ENCODE results near the gene CAPN12. TPM values are rescaled to one million over a fixed set of nuclear protein-coding genes. Genes with fewer than 3 reads are reported as not detected.

CAPN12 gene
- total and polyA plus RNA-seq, 2 of the 8 experiments (the other 6 are each of a cell fraction or from before 2014, with no cell fraction given), result 8.8 to 20.0 TPM

DNA sequence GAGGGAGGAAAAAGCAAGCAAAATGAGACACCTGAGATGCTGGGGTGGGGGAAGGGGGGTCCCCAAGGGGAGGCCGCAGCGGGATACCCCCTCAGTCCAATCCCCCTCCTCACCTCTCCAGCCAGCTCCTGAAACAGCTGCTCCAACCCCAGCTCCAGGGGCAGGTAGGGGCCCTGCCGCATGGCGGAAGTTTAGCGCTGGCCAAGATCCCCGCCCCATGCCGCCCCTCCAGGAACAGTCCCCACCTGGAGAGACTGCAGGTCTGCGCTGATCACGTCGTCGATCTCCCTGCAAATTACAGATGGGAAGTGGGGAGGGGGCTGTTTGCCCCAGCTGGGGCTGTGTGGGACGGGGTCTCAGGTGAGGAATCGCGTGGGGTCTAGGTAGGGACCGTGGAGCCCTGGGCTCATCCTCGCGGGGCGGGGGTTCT lies 9.0 kb downstream of the CAPN12 start (continued):
- TF ChIP-seq, protein P1, sequence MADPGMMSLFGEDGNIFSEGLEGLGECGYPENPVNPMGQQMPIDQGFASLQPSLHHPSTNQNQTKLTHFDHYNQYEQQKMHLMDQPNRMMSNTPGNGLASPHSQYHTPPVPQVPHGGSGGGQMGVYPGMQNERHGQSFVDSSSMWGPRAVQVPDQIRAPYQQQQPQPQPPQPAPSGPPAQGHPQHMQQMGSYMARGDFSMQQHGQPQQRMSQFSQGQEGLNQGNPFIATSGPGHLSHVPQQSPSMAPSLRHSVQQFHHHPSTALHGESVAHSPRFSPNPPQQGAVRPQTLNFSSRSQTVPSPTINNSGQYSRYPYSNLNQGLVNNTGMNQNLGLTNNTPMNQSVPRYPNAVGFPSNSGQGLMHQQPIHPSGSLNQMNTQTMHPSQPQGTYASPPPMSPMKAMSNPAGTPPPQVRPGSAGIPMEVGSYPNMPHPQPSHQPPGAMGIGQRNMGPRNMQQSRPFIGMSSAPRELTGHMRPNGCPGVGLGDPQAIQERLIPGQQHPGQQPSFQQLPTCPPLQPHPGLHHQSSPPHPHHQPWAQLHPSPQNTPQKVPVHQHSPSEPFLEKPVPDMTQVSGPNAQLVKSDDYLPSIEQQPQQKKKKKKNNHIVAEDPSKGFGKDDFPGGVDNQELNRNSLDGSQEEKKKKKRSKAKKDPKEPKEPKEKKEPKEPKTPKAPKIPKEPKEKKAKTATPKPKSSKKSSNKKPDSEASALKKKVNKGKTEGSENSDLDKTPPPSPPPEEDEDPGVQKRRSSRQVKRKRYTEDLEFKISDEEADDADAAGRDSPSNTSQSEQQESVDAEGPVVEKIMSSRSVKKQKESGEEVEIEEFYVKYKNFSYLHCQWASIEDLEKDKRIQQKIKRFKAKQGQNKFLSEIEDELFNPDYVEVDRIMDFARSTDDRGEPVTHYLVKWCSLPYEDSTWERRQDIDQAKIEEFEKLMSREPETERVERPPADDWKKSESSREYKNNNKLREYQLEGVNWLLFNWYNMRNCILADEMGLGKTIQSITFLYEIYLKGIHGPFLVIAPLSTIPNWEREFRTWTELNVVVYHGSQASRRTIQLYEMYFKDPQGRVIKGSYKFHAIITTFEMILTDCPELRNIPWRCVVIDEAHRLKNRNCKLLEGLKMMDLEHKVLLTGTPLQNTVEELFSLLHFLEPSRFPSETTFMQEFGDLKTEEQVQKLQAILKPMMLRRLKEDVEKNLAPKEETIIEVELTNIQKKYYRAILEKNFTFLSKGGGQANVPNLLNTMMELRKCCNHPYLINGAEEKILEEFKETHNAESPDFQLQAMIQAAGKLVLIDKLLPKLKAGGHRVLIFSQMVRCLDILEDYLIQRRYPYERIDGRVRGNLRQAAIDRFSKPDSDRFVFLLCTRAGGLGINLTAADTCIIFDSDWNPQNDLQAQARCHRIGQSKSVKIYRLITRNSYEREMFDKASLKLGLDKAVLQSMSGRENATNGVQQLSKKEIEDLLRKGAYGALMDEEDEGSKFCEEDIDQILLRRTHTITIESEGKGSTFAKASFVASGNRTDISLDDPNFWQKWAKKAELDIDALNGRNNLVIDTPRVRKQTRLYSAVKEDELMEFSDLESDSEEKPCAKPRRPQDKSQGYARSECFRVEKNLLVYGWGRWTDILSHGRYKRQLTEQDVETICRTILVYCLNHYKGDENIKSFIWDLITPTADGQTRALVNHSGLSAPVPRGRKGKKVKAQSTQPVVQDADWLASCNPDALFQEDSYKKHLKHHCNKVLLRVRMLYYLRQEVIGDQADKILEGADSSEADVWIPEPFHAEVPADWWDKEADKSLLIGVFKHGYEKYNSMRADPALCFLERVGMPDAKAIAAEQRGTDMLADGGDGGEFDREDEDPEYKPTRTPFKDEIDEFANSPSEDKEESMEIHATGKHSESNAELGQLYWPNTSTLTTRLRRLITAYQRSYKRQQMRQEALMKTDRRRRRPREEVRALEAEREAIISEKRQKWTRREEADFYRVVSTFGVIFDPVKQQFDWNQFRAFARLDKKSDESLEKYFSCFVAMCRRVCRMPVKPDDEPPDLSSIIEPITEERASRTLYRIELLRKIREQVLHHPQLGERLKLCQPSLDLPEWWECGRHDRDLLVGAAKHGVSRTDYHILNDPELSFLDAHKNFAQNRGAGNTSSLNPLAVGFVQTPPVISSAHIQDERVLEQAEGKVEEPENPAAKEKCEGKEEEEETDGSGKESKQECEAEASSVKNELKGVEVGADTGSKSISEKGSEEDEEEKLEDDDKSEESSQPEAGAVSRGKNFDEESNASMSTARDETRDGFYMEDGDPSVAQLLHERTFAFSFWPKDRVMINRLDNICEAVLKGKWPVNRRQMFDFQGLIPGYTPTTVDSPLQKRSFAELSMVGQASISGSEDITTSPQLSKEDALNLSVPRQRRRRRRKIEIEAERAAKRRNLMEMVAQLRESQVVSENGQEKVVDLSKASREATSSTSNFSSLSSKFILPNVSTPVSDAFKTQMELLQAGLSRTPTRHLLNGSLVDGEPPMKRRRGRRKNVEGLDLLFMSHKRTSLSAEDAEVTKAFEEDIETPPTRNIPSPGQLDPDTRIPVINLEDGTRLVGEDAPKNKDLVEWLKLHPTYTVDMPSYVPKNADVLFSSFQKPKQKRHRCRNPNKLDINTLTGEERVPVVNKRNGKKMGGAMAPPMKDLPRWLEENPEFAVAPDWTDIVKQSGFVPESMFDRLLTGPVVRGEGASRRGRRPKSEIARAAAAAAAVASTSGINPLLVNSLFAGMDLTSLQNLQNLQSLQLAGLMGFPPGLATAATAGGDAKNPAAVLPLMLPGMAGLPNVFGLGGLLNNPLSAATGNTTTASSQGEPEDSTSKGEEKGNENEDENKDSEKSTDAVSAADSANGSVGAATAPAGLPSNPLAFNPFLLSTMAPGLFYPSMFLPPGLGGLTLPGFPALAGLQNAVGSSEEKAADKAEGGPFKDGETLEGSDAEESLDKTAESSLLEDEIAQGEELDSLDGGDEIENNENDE (IDR thresholded peaks at IDR 0.05; ENCODE audit: insufficient replicate concordance, low read length), result no peak
- TF ChIP-seq, protein P2, sequence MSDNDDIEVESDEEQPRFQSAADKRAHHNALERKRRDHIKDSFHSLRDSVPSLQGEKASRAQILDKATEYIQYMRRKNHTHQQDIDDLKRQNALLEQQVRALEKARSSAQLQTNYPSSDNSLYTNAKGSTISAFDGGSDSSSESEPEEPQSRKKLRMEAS (IDR thresholded peaks at IDR 0.05), result peak; percentile 62; the same call in 1 of the 2 replicates
- no peak for TF ChIP-seq SP4 (IDR thresholded peaks at IDR 0.05; ENCODE audit: low read length)
